GM19468 (cell line): ENCODE measurements around the gene SLC6A19.
"Not testable (repeated sequence)": the region's sequence is repeated elsewhere in the genome, so short reads cannot be mapped to it uniquely, and the experiment has no call there.

ENCODE experiments used
- ATAC-seq: cut with Tn5 transposase; IDR thresholded peaks from one replicate; pipeline ENCODE4 v1.9.1; 2021; ENCODE audit warnings: mild to moderate bottlenecking, moderate library complexity, moderate number of reproducible peaks; ENCODE audit not compliant: unreplicated experiment; ENCODE audit errors: extremely low read depth

Gene SLC6A19

GRCh38 chr5:1217596-1218206 is 16.3 kb downstream of the SLC6A19 start:
- ATAC-seq: no peak

DNA sequence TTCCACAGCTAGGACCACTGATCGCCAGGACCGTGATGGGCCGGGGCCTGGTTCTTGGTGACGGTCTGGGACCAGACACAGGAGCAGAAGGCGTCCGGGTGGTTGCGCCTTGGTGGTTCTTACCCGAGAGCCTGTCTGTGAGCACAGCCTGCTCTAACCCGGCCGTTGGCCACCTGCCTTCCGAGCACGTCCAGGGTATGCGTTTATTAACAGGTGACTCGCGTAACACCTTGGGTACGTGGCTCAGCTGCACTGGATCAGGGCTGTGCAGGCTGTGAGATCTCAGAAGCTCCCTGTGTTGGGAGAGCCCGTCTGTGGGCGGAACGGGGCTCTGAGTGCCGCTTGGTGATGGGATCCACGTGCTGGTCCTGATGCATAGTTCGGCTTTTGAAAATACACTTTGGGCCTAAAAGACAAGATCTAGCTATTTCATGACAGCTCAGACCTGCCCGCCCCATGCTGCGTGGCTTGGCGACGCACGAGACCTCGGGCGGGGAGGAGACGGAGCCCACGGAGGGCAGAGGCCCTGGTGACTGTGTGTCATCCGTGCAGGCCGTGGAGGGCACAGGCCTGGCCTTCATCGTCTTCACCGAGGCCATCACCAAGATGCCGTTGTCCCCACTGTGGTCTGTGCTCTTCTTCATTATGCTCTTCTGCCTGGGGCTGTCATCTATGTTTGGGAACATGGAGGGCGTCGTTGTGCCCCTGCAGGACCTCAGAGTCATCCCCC is 17.1 kb downstream of the SLC6A19 start:
- ATAC-seq: no peak

DNA sequence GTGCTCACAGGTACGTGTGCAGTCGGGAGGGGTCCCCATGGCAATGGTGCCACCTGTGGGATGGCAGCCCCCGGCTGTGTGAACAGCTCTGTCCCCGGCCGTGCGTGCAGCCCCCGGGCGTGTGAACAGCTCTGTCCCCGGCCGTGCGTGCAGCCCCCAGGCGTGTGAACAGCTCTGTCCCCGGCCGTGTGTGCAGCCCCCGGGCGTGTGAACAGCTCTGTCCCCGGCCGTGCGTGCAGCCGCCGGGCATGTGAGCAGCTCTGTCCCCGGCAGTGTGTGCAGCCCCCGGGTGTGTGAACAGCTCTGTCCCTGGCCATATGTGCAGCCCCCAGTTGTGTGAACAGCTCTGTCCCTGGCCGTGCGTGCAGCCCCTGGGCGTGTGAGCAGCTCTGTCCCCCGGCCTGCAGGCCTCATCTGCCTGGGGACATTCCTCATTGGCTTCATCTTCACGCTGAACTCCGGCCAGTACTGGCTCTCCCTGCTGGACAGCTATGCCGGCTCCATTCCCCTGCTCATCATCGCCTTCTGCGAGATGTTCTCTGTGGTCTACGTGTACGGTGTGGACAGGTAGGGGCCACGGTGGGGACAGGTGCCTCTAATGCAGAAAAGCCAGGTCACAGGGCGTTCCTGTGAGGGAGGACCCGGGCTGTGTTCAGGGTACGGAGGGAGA is 17.8 kb downstream of the SLC6A19 start:
- ATAC-seq: no peak

DNA sequence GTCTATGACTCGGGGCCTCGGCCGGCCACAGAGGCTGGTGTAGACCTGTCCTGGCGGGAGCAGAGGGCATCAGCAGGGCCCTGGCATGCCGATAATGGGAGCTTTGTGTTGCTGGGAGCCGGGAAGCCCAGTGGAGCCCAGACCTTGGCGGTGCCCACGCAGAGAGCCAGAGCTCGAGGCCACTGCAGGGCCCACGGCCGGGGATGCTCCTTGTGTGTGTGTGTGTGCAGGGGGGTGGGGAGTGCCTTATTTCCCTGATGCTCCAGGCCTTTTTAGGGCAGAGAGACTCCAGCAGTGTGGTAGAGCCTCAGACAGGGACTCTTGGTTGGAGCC is 18.3 kb downstream of the SLC6A19 start:
- no peak for ATAC-seq

DNA sequence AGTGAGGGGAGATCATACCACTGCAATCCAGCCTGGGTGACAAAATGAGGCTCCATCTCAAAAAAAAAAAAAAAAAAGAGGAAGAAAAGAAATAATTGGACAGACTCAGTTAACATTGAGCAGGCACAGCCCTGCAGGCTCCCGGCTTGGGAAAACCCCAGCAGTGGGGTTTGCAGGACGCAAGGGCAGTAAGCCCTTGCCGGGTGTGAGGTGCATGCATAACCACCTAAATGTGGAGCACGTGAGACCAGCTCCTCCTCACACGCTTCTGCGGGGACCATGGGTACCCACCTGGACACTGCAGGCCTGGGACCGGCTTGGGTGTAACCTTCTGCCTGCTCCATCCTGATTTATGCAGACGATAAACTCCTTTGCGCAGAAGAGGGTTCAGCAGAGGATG is 19.0 kb downstream of the SLC6A19 start:
- no peak for ATAC-seq

DNA sequence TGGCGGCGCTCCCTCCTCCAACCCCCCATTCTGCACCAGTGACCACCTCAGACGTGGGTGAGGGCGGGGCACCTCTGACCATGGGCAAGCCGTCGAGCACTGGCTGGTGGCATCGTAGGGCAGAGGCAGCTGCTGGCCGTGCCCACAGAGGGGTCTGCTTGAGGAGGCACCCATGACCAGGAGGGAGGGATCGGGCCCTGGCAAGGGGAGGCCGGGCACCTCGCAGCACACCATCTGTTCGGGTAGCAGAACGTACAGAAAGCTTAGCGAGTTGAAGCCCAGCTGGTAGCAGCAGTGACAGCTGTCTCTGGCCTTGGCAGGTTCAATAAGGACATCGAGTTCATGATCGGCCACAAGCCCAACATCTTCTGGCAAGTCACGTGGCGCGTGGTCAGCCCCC is 19.4 kb downstream of the SLC6A19 start:
- no peak for ATAC-seq

- ATAC-seq: no peak
These were observed 20.3 kb downstream of the SLC6A19 start for GRCh38 chr5:1221721-1222120.

- no peak for ATAC-seq
These were observed 20.8 kb downstream of the SLC6A19 start for GRCh38 chr5:1222147-1222546.

GRCh38 chr5:1222621-1223277 is 21.4 kb downstream of the SLC6A19 start:
- ATAC-seq: no peak

- no peak for ATAC-seq
These were observed 21.9 kb downstream of the SLC6A19 start for GRCh38 chr5:1223278-1223670.

- no peak for ATAC-seq
These were observed 23.2 kb downstream of the SLC6A19 start for GRCh38 chr5:1224631-1225030.

DNA sequence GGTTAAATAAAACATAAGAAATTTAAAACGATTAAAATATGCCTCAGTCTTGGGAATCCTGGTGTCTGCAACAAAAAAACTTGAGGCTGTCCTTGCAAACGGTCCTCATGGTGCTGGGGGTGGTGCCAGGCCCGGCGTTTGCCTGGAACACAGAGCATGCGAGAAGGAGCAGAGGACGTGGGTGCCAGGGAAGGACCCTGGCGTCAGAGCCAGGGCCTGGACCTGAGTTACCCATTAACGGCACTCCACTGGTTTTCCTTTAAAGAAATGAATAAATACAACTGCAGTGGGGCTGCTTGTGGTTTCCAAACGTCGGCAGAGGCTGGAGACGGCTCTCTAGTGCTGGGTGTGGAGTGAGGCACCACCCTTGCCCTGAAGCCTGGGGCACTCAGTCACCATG is 23.7 kb downstream of the SLC6A19 start, which contains the start of gene SLC6A18:
Gene SLC6A18 (plus strand): TSS at position 301 of the 400 bp plus-strand sequence. CDS start 97 bp downstream, at position 398.
- ATAC-seq: no peak

GRCh38 chr5:1226231-1226630 is 24.8 kb downstream of the SLC6A19 start:
- no peak for ATAC-seq

DNA sequence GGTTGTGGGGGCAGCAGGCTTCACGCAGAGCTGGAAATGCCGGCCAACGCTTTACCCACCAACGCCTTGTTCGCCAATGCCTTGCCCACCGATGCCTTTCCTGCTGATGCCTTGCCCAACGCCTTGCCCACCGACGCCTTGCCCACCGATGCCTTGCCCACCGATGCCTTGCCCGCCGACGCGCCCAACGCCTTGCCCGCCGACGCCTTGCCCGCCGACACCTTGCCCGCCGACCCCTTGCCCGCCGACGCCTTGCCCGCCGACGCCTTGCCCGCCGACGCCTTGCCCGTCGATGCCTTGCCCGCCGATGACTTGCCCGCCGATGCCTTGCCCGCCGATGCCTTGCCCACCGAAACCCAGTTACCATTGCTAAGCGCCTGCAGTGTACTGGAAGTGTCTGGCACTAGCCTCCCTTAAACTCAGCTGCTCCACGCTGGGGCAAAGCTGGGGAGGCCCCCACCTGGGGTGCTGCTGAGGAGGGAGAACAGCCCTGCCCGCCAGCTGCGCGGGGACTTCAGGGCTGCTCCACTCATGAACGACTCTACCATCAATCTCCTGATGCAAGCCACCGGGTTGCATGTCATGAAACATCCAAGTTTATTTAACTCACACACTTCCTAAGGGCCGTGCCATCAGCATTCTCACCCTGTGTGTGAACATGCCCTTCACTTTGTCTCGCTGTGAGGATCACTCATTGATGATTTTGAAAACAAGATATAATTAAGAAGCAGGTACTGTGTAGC is 25.6 kb downstream of the SLC6A19 start:
- ATAC-seq: no peak

DNA sequence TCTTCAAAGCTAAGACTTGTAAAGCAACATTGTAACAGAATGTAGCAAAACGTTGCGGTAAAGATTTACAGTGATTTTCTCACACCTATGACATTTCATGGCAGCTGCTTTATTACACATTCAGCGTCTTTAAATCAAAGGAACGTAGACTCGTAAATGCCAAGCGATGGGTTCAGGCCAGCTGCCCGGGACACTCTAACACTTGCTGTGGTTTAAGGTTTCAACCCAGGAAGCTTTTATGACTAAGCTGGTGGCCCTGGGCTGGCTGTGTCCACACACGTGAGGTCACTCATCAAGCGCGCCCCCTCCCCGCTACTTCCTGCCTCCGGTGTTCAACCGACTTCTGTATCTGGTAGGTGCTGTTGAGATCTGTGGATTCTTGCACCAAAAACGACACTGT is 26.3 kb downstream of the SLC6A19 start:
- no peak for ATAC-seq

- no peak for ATAC-seq
These were observed 26.7 kb downstream of the SLC6A19 start for GRCh38 chr5:1228120-1228519.

GRCh38 chr5:1229023-1229422 is 27.6 kb downstream of the SLC6A19 start:
- not testable (repeated sequence) for ATAC-seq

DNA sequence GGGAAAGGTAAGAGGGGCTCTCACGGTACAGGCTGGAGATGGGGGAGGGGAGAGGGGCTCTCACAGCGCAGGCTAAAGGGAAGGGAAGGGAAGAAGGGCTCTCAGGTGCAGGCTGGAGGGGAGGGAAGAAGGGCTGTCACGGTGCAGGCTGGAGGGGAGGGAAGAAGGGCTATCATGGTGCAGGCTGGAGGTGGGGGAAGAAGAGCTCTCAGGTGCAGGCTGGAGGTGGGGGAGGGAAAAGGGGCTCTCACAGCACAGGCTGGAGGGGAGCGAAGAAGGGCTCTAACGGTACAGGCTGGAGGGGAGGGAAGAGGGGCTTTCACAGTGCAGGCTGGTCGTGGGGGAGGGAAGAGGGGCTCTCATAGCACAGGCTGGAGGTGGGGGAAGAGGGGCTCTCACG is 28.4 kb downstream of the SLC6A19 start:
- ATAC-seq: no peak

- ATAC-seq: no peak
These were observed 29.2 kb downstream of the SLC6A19 start for GRCh38 chr5:1230551-1230950.

- ATAC-seq: no peak
These were observed 30.0 kb downstream of the SLC6A19 start for GRCh38 chr5:1231354-1231905.
